Measurements from ENCODE around the gene KRTAP10-9.

- TF ChIP-seq POLR2AphosphoS5 (IDR thresholded peaks at IDR 0.05; ENCODE audit: low read depth, low read length): no peak
- no peak for TF ChIP-seq REST (IDR thresholded peaks at IDR 0.05; ENCODE audit: insufficient read depth in 1 of 2, low read depth in 2 of 2, low read length in 2 of 2)
- no peak for TF ChIP-seq TAF1 (IDR thresholded peaks at IDR 0.05; ENCODE audit: borderline replicate concordance, insufficient read depth, low read length)
Measured at GRCh38 chr21:44658913-44659595, 32.2 kb downstream of the KRTAP10-9 start.
